HFFc6 (cell line): ENCODE results near the gene SLC25A40. TPM values are rescaled to one million over a fixed set of nuclear protein-coding genes. Genes with fewer than 3 reads are reported as not detected.
"Not testable (repeated sequence)": the region's sequence is repeated elsewhere in the genome, so short reads cannot be mapped to it uniquely, and the experiment has no call there.

ENCODE experiments used
- DNase-seq: peaks from one replicate; pipeline ENCODE4 v3.0.0-alpha.2; 2018
- H3K27ac Mint-ChIP-seq: 2 replicates; pipeline ENCODE4 v1.8.0; 2020; ENCODE audit warnings: mild to moderate bottlenecking, mixed read lengths
- H3K27me3 Mint-ChIP-seq: 2 replicates; pipeline ENCODE4 v1.8.0; 2021; ENCODE audit warnings: mild to moderate bottlenecking, moderate library complexity, mixed read lengths; ENCODE audit not compliant: insufficient read depth
- H3K36me3 Mint-ChIP-seq: 2 replicates; pipeline ENCODE4 v1.8.0; 2021; ENCODE audit warnings: low read depth, mixed read lengths
- H3K4me1 Mint-ChIP-seq: 2 replicates; pipeline ENCODE4 v1.8.0; 2020; ENCODE audit warnings: low read depth, mixed read lengths
- H3K4me3 Mint-ChIP-seq: 2 replicates; pipeline ENCODE4 v1.8.0; 2020; ENCODE audit warnings: mild to moderate bottlenecking, moderate library complexity, mixed read lengths
- H3K9me3 Mint-ChIP-seq: 2 replicates; pipeline ENCODE4 v1.8.0; 2020; ENCODE audit warnings: mild to moderate bottlenecking, mixed read lengths
- CTCF ChIP-seq: fragments of 200-600 bp; sonication (generic); IDR thresholded peaks from 2 replicates; pipeline ENCODE4 v1.5.0; 2021; ENCODE audit warnings: antibody characterized with exemption, mild to moderate bottlenecking
- total RNA-seq, 6 experiments: library from RNA; stranded (reverse); fragmentation: NEBNext Ultra II Directional; extraction: Animal tissue kit (Norgen Biotek cat#: 25700); gene quantifications; 2 replicates in 1 of 6; 3 replicates in 5 of 6; pipeline ENCODE4 v1.2.3, GENCODE V29; 2021

Gene SLC25A40
- total RNA-seq, 6 experiments from 2014 or later, result 13.1 to 19.0 (median 15.7) TPM

GRCh38 chr7:87852306-87852705 lies 23.9 kb downstream of the SLC25A40 start:
- DNase-seq, result no peak
- Mint-ChIP-seq H3K27ac (no peak overlapping the region), H3K4me1 (peaks cover 19% of the 10 kb centered on the region), H3K4me3 (no peak overlapping the region), H3K27me3 (no peaks in the 10 kb centered on the region), H3K9me3 (peaks cover 3% of the 10 kb centered on the region; the same call in 1 of the 2 replicates), H3K36me3 (peaks cover 33% of the 10 kb centered on the region)
- no peak for TF ChIP-seq CTCF

GRCh38 chr7:87850836-87851593 lies 25.1 kb downstream of the SLC25A40 start:
- peak; percentile 8 for DNase-seq

GRCh38 chr7:87837597-87837996 lies 38.6 kb downstream of the SLC25A40 start:
- Mint-ChIP-seq H3K36me3 (no peaks in the 10 kb centered on the region), H3K4me3 (no peak overlapping the region), H3K27ac (no peak overlapping the region), H3K27me3 (no peaks in the 10 kb centered on the region; the same call in 1 of the 2 replicates), H3K4me1 (no peaks in the 10 kb centered on the region), H3K9me3 (no peaks in the 10 kb centered on the region)
- no peak for DNase-seq
- no peak for TF ChIP-seq CTCF

More at GRCh38 chr7:87850836-87851593, 25.1 kb downstream of the SLC25A40 start:
- Mint-ChIP-seq H3K27me3 (no peaks in the 10 kb centered on the region), H3K36me3 (peaks cover 31% of the 10 kb centered on the region), H3K27ac (peak overlapping the region; percentile 72), H3K4me1 (peaks cover 19% of the 10 kb centered on the region), H3K9me3 (peaks cover 3% of the 10 kb centered on the region; the same call in 1 of the 2 replicates), H3K4me3 (peak overlapping the region; percentile 7; the same call in 1 of the 2 replicates)
- TF ChIP-seq CTCF, result no peak

GRCh38 chr7:87833130-87833529 lies 43.0 kb downstream of the SLC25A40 start:
- Mint-ChIP-seq H3K27ac (no peak overlapping the region), H3K4me3 (no peak overlapping the region), H3K27me3 (no peaks in the 10 kb centered on the region), H3K9me3 (no peaks in the 10 kb centered on the region), H3K36me3 (no peaks in the 10 kb centered on the region), H3K4me1 (no peaks in the 10 kb centered on the region)
- no peak for TF ChIP-seq CTCF
- DNase-seq, result no peak

- no peak for DNase-seq
- Mint-ChIP-seq H3K36me3 (no peaks in the 10 kb centered on the region), H3K27ac (no peak overlapping the region), H3K4me3 (no peak overlapping the region), H3K4me1 (no peaks in the 10 kb centered on the region), H3K27me3 (no peaks in the 10 kb centered on the region), H3K9me3 (no peaks in the 10 kb centered on the region)
- no peak for TF ChIP-seq CTCF
Observed at GRCh38 chr7:87831097-87831496, 45.1 kb downstream of the SLC25A40 start.

- H3K36me3 Mint-ChIP-seq, H3K4me1 Mint-ChIP-seq, H3K27me3 Mint-ChIP-seq, DNase-seq, H3K27ac Mint-ChIP-seq, H3K4me3 Mint-ChIP-seq: not testable (repeated sequence)
- H3K9me3 Mint-ChIP-seq, result peaks cover 17% of the 10 kb centered on the region
Observed at GRCh38 chr7:87828383-87828782, 47.8 kb downstream of the SLC25A40 start.

- H3K27ac Mint-ChIP-seq, H3K27me3 Mint-ChIP-seq, DNase-seq, H3K4me1 Mint-ChIP-seq, H3K4me3 Mint-ChIP-seq, H3K36me3 Mint-ChIP-seq: not testable (repeated sequence)
- H3K9me3 Mint-ChIP-seq, result peaks cover 17% of the 10 kb centered on the region
Observed at GRCh38 chr7:87825369-87825768, 50.8 kb downstream of the SLC25A40 start.

- not testable (repeated sequence) for DNase-seq, H3K4me3 Mint-ChIP-seq, H3K4me1 Mint-ChIP-seq, H3K27me3 Mint-ChIP-seq, H3K36me3 Mint-ChIP-seq, H3K27ac Mint-ChIP-seq
- H3K9me3 Mint-ChIP-seq, result peaks cover 17% of the 10 kb centered on the region
Observed at GRCh38 chr7:87822056-87822455, 54.1 kb downstream of the SLC25A40 start.
